GM12891 (cell line): ENCODE results near the gene LRRC7.
A peak's percentile ranks its signal among the peaks of the same experiment; 100 is the strongest.

Experiments
- DNase-seq: peaks from one replicate; pipeline ENCODE4 v3.0.0; 2011; ENCODE audit warnings: low spot score; ENCODE audit not compliant: insufficient read length
- FAIRE-seq: peaks from 2 replicates; lab custom pipeline; 2011; peaks lifted over from hg19 to GRCh38; lab: Jason Lieb, UNC
- PAX5 ChIP-seq: IDR thresholded peaks from 2 replicates; pipeline ENCODE4 v1.6.1; 2011; ENCODE audit warnings: low read length, moderate library complexity, mild to moderate bottlenecking; ENCODE audit not compliant: insufficient read depth, severe bottlenecking
- POLR2A ChIP-seq: IDR thresholded peaks from 2 replicates; pipeline ENCODE4 v1.6.1; 2011; ENCODE audit warnings: low read depth, low read length, control low read depth
- POLR2AphosphoS5 ChIP-seq: IDR thresholded peaks from 2 replicates; pipeline ENCODE4 v1.6.1; 2011; ENCODE audit warnings: low read depth, low read length, control low read depth
- POU2F2 ChIP-seq: IDR thresholded peaks from 2 replicates; pipeline ENCODE4 v1.6.1; 2011; ENCODE audit warnings: low read depth, mild to moderate bottlenecking, control low read depth, low read length, moderate library complexity
- SPI1 ChIP-seq: IDR thresholded peaks from 2 replicates; pipeline ENCODE4 v1.6.1; 2011; ENCODE audit warnings: low read depth, low read length, control low read depth
- TAF1 ChIP-seq: IDR thresholded peaks from 2 replicates; pipeline ENCODE4 v1.6.1; 2011; ENCODE audit warnings: low read depth, low read length, control low read depth

The LRRC7 gene

GRCh38 chr1:70109241-70109640, 541.5 kb downstream of the LRRC7 start:
- DNase-seq (no peak), FAIRE-seq (no peak)
- TF ChIP-seq SPI1 (no peak), TAF1 (no peak), POLR2AphosphoS5 (no peak), POU2F2 (no peak), POLR2A (no peak), PAX5 (no peak)

- FAIRE-seq (peak; percentile 23), DNase-seq (no peak)
- TF ChIP-seq POU2F2, result no peak
Measured at GRCh38 chr1:70112838-70113237, 545.1 kb downstream of the LRRC7 start.

GRCh38 chr1:70115315-70115714, 547.6 kb downstream of the LRRC7 start:
- TF ChIP-seq SPI1, result no peak
- TF ChIP-seq POLR2AphosphoS5, result no peak
- TF ChIP-seq TAF1, result no peak
- no peak for TF ChIP-seq POU2F2
- no peak for TF ChIP-seq PAX5
- no peak for TF ChIP-seq POLR2A
- FAIRE-seq (no peak), DNase-seq (no peak)

- TF ChIP-seq POLR2AphosphoS5 (no peak), POLR2A (no peak), PAX5 (no peak), SPI1 (no peak), POU2F2 (no peak), TAF1 (no peak)
- DNase-seq (no peak), FAIRE-seq (no peak)
Measured at GRCh38 chr1:70117046-70117445, 549.3 kb downstream of the LRRC7 start.

- FAIRE-seq (no peak), DNase-seq (no peak)
- TF ChIP-seq POLR2A, result no peak
- no peak for TF ChIP-seq PAX5
- TF ChIP-seq POU2F2, result no peak
Measured at GRCh38 chr1:70134148-70134547, 566.4 kb downstream of the LRRC7 start.

- TF ChIP-seq PAX5 (no peak), POLR2AphosphoS5 (no peak), SPI1 (no peak), POU2F2 (no peak), TAF1 (no peak), POLR2A (no peak)
- FAIRE-seq, result no peak
Measured at GRCh38 chr1:70140343-70140742, 572.6 kb downstream of the LRRC7 start.

GRCh38 chr1:70140894-70141293, 573.2 kb downstream of the LRRC7 start:
- TF ChIP-seq TAF1 (no peak), POLR2AphosphoS5 (no peak), PAX5 (no peak), POU2F2 (no peak), POLR2A (no peak), SPI1 (no peak)
- no peak for DNase-seq
- no peak for FAIRE-seq

More at GRCh38 chr1:70140343-70140742, 572.6 kb downstream of the LRRC7 start:
- no peak for DNase-seq

- TF ChIP-seq TAF1, result no peak
- no peak for TF ChIP-seq POLR2A
- TF ChIP-seq SPI1, result no peak
- TF ChIP-seq POU2F2, result no peak
- no peak for TF ChIP-seq PAX5
- TF ChIP-seq POLR2AphosphoS5, result no peak
- no peak for FAIRE-seq
- no peak for DNase-seq
Measured at GRCh38 chr1:70142075-70142474, 574.4 kb downstream of the LRRC7 start.

GRCh38 chr1:70143048-70143659, 575.4 kb downstream of the LRRC7 start:
- DNase-seq (no peak), FAIRE-seq (no peak)
- no peak for TF ChIP-seq POLR2A
- TF ChIP-seq TAF1, result no peak
- no peak for TF ChIP-seq POU2F2
- no peak for TF ChIP-seq SPI1
- no peak for TF ChIP-seq POLR2AphosphoS5
- TF ChIP-seq PAX5, result no peak

GRCh38 chr1:70146488-70146887, 578.8 kb downstream of the LRRC7 start:
- no peak for TF ChIP-seq TAF1
- TF ChIP-seq POLR2A, result no peak
- no peak for TF ChIP-seq POU2F2
- no peak for DNase-seq
- no peak for FAIRE-seq
